Heart left ventricle (tissue), 13 donors: Measurements from ENCODE around the gene BRSK2.

Experiments
- POLR2A ChIP-seq, 2 donors: fragments of 450-650 bp; IDR thresholded peaks; one replicate each; pipeline ENCODE4 v1.6.1; 2017; ENCODE audit warnings: antibody characterized with exemption in 2 of 2, mild to moderate bottlenecking in 2 of 2, moderate library complexity in 2 of 2
- TF ChIP-seq, protein P1 (sequence below), 12 donors: fragments of 200-600 bp; sonication (generic) in 4 of 12; IDR thresholded peaks; one replicate each; pipeline versions ENCODE4 v1.5.0 to v1.8.0; 2018 to 2022; ENCODE audit warnings: antibody characterized with exemption in 12 of 12, mild to moderate bottlenecking in 5 of 12
- donor health status: ischemic (EF 13 %, LVEDD 7.1; RV severe dilation, severe dysfunction).
- donor health status: DM: no; HTN: yes; CAD: no.
- donor health status: DM: no; HTN: no; CAD: no.
- donor health status: ischemic (EF 25% LVEDD 6.9; RV normal size, moderate dysfunction).
- donor health status: ischemic (EF 25% LVEDD 5.7; RV mildly dilated, moderate dysfunction).
- donor health status: ischemic (EF 35%, LVEDD 5.7; RV mildly dilated, moderate dysfunction).
- donor health status: nonischemic (EF 11% LVEDD 7.7; RV severe dilation, severe dysfunction).
- donor health status: DM: yes; HTN: yes; CAD: no.
- donor health status: PGD.
- donor health status: ischemic (EF 29% LVEDD 5.4; RV normal size, mild dysfunction).
- donor health status: nonischemic (EF 23%, LVEDD 6.1; RV moderate dilation, normal function).

DNA sequence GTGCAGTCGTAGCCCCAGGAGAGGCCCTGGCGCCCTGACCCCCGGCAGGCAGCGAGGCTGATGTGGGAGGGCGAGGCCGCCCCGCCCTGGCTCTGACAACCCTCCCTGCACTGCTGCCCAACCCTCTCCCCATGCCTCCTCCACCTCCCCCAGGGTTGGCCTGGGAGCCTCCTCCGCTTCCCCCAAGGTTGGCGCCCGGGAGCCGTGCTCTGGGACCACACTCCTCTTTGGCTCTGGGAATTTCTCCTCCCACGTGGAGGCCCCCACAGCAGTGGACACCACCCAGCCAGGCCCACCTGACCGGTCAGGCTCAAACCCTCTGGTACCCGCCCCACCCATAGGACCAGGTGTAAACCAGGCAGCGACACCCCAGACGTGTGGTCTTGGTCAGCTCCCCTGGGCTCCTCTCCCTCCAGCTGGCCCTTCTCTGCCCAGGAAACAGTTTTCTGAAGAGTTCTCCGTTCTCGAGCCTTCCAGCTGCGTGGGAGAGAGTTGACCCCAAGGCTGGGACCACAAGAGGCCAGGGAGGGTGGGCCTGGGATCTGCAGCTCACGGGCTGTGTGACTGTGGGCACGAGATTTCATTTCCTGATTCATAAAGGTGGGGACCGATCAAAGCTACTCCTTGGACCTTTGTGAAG lies 39.5 kb upstream of the BRSK2 start:
- TF ChIP-seq, protein P1, sequence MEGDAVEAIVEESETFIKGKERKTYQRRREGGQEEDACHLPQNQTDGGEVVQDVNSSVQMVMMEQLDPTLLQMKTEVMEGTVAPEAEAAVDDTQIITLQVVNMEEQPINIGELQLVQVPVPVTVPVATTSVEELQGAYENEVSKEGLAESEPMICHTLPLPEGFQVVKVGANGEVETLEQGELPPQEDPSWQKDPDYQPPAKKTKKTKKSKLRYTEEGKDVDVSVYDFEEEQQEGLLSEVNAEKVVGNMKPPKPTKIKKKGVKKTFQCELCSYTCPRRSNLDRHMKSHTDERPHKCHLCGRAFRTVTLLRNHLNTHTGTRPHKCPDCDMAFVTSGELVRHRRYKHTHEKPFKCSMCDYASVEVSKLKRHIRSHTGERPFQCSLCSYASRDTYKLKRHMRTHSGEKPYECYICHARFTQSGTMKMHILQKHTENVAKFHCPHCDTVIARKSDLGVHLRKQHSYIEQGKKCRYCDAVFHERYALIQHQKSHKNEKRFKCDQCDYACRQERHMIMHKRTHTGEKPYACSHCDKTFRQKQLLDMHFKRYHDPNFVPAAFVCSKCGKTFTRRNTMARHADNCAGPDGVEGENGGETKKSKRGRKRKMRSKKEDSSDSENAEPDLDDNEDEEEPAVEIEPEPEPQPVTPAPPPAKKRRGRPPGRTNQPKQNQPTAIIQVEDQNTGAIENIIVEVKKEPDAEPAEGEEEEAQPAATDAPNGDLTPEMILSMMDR (IDR thresholded peaks at IDR 0.05) = no peak
- no peak for TF ChIP-seq POLR2A (IDR thresholded peaks at IDR 0.05)
